AG09319 (cell line): ENCODE data around the gene RWDD1.
A peak's percentile ranks its signal among the peaks of the same experiment; 100 is the strongest.

Experiments
- DNase-seq: peaks from one replicate; pipeline ENCODE4 v3.0.0-alpha.2; 2010; ENCODE audit warnings: low read depth; ENCODE audit errors: extremely low read depth
- CTCF ChIP-seq: IDR thresholded peaks from 2 replicates; pipeline ENCODE4 v1.5.1; 2011; ENCODE audit warnings: low read depth, mild to moderate bottlenecking, inconsistent platforms, low read length, moderate library complexity

RWDD1 gene

GRCh38 chr6:116561377-116562018 is 9.8 kb upstream of the RWDD1 start:
- TF ChIP-seq CTCF: peak; percentile 91
- DNase-seq: no peak

GRCh38 chr6:116562019-116562403 is 9.3 kb upstream of the RWDD1 start:
- no peak for TF ChIP-seq CTCF

GRCh38 chr6:116562614-116563013 is 8.7 kb upstream of the RWDD1 start:
- no peak for DNase-seq
- TF ChIP-seq CTCF: no peak

More at GRCh38 chr6:116562019-116562403, 9.3 kb upstream of the RWDD1 start:
- DNase-seq: no peak

- no peak for TF ChIP-seq CTCF
- DNase-seq: no peak
Observed at GRCh38 chr6:116563830-116564229, 7.5 kb upstream of the RWDD1 start.

- TF ChIP-seq CTCF: no peak
- DNase-seq: no peak
Observed at GRCh38 chr6:116564311-116564710, 7.0 kb upstream of the RWDD1 start.

- TF ChIP-seq CTCF: no peak
- no peak for DNase-seq
Observed at GRCh38 chr6:116564921-116565872, 6.1 kb upstream of the RWDD1 start.

GRCh38 chr6:116568111-116568510 is 3.2 kb upstream of the RWDD1 start:
- no peak for DNase-seq

More at GRCh38 chr6:116568111-116568510, 3.2 kb upstream of the RWDD1 start:
- no peak for TF ChIP-seq CTCF
